Choroid plexus epithelial cell (primary cell): Measurements from ENCODE around the gene TEX38.
"Not testable (repeated sequence)": the region's sequence is repeated elsewhere in the genome, so short reads cannot be mapped to it uniquely, and the experiment has no call there.

Experiments
- DNase-seq: peaks from one replicate; pipeline ENCODE4 v3.0.0-alpha.2; 2010; ENCODE audit warnings: low read depth
- H3K4me3 ChIP-seq: 2 replicates; pipeline ENCODE4 v1.5.1; 2011; ENCODE audit warnings: low read depth, mild to moderate bottlenecking, control low read depth, low read length, moderate library complexity
- TF ChIP-seq, protein P1 (sequence below): conservative IDR thresholded peaks from 2 replicates; pipeline ENCODE4 v1.5.1; 2011; ENCODE audit warnings: low read depth, mild to moderate bottlenecking, control low read depth, inconsistent platforms, low read length, moderate library complexity

Gene TEX38

DNA sequence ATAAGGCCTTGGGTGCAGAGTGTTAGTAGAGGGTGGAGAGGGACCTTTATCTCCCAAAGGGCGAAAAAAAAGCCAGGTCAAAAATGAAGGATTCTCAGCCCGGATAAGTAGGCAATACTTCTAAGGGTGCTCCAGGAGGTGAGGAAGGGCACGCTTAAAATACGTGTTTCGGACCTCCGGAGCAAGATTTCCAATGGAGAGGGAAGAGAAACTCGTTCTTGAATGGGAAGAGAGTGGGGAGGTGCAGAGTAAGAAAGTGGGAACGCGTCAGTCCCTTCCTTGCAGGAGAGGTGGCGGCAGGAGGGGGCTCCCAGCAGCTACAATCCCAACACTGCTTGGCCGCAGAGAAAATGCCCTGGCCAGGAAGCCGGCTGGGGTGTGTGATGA is 46.7 kb downstream of the TEX38 start:
- TF ChIP-seq, protein P1, sequence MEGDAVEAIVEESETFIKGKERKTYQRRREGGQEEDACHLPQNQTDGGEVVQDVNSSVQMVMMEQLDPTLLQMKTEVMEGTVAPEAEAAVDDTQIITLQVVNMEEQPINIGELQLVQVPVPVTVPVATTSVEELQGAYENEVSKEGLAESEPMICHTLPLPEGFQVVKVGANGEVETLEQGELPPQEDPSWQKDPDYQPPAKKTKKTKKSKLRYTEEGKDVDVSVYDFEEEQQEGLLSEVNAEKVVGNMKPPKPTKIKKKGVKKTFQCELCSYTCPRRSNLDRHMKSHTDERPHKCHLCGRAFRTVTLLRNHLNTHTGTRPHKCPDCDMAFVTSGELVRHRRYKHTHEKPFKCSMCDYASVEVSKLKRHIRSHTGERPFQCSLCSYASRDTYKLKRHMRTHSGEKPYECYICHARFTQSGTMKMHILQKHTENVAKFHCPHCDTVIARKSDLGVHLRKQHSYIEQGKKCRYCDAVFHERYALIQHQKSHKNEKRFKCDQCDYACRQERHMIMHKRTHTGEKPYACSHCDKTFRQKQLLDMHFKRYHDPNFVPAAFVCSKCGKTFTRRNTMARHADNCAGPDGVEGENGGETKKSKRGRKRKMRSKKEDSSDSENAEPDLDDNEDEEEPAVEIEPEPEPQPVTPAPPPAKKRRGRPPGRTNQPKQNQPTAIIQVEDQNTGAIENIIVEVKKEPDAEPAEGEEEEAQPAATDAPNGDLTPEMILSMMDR = no peak
- peak overlapping the region; percentile 91 for H3K4me3 ChIP-seq
- DNase-seq = peak; percentile 16

DNA sequence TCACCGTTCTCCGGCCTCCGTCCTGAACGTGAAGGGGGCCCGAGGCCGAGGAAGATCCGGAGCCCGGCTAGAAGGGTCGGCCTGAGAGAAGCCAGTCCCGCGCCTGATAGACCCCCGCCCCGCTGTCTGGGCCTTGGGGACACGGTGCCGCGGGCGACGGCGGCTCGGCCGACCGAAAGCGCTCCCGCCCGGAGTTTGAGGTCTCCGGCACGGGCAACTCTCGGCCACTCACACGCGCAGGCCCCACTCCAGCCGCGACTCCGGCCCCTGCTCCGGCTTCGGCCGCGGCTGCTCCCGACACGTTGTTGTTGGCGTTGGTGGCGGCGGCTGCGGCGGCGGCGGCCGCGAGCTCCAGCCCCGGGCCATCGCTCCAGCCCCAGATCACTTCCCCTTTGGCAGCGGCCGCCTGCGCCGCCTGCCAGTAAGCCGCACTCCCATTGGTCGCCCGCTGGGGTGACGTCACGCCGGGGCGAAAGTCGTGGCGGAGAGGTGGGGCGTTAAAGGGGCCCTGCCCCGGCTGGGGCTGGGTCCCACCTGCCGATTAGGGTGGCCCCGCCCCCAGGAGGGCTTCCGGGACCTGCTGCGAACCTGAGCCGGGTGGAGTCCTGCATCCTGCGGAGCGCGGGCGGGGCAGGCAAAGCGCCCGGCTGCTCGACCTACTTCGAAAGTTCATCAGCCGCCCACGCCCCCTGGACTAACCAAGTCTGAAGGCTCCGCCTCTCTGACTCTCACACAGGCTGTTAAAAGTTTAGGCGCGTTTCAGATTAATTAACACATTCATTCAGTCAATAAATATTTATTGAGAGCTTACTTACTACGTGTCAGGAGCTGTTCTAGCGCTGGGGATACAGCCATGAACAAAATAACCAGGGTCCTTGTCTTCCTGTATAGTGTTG is 47.3 kb downstream of the TEX38 start, which contains the start of gene EFCAB14:
TSS of gene EFCAB14 (minus strand) at position 388 of the 896 bp plus-strand sequence. CDS start 1,027 bp downstream, outside the sequence.
- peak; percentile 91 for DNase-seq
- TF ChIP-seq, protein P1 = no peak
- peak within 1 kb of the TSS; percentile 91 for H3K4me3 ChIP-seq

DNA sequence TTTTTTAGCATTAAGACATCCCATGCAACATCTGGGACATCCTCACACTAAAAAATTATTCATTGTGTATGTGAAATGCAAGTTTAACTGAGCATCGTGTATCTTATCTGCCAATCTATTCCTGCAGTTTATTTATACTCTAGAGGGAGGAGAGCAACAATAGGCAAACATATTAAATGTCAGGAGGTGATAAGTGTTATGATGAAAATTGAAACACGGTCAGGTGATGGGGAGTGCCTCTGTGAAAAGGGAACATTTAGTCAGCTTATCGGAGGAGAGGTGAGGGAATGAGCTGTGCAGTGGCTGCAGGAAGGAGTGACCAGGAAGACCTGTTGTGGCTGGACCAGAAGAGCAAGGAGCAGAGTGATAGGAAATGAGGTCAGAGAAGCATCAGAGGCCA is 48.0 kb downstream of the TEX38 start:
- no peak for DNase-seq

DNA sequence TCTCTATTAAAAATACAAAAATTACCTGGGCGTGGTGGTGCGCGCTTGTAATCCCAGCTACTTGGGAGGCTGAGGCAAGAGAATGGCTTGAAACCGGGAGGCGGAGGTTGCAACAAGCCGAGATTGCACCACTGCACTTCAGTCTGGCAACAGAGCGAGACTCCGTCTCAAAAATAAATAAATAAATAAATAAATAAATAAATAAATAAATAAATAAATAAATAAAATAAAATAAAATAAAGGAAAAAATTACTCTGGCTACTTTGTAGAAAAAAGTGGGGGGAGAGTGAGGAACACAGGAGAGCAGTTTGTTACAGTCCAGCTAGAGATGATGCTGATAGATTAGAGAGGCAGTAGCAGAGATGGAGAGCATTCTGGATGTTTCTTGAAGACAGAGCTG is 48.7 kb downstream of the TEX38 start:
- not testable (repeated sequence) for H3K4me3 ChIP-seq, DNase-seq

More for the DNA sequence above, 48.0 kb downstream of the TEX38 start:
- TF ChIP-seq, protein P1 = no peak
- H3K4me3 ChIP-seq = peak overlapping the region; percentile 91

GRCh38 chr1:46721204-46721603 is 49.5 kb downstream of the TEX38 start:
- no peak overlapping the region for H3K4me3 ChIP-seq
- DNase-seq = no peak
- TF ChIP-seq, protein P1 = no peak

- no peak for DNase-seq
- no peak overlapping the region for H3K4me3 ChIP-seq
- TF ChIP-seq, protein P1 = no peak
Observed at GRCh38 chr1:46721686-46722205, 50.1 kb downstream of the TEX38 start.
